Ovary (tissue), 9 donors: ENCODE results near the gene TENM4. TPM values are rescaled to one million over a fixed set of nuclear protein-coding genes. Genes with fewer than 3 reads are reported as not detected.

Source experiments
- DNase-seq, 5 donors: peaks; one replicate each; pipeline ENCODE4 v3.0.0-alpha.2; 2019 to 2020
- H3K27ac ChIP-seq, 2 donors: fragments of 200-600 bp; one replicate each; pipeline versions ENCODE4 v1.5.1 to v1.8.0; 2019 to 2022
- H3K27me3 ChIP-seq: fragments of 200-600 bp; one replicate; pipeline ENCODE4 v1.8.0; 2022
- H3K36me3 ChIP-seq: fragments of 200-600 bp; sonication (generic); one replicate; pipeline ENCODE4 v1.5.1; 2019
- H3K4me1 ChIP-seq: one replicate; pipeline ENCODE4 v1.8.1; 2013; ENCODE audit warnings: mild to moderate bottlenecking, moderate library complexity; ENCODE audit not compliant: insufficient read depth
- H3K4me3 ChIP-seq: fragments of 200-600 bp; sonication (generic); one replicate; pipeline ENCODE4 v1.5.1; 2017
- H3K9me3 ChIP-seq, 2 donors: fragments of 200-600 bp in 1 of 2; sonication (generic) in 1 of 2; one replicate each; pipeline versions ENCODE4 v1.5.1 to v1.8.1; 2013 to 2019; ENCODE audit warnings: mild to moderate bottlenecking in 1 of 2, moderate library complexity in 1 of 2
- CTCF ChIP-seq, 3 donors: fragments of 450-650 bp in 2 of 3; fragments of 200-600 bp in 1 of 3; IDR thresholded peaks; one replicate each; pipeline versions ENCODE4 v1.5.1 to v1.8.0; 2016 to 2022; ENCODE audit warnings: antibody characterized with exemption in 3 of 3, mild to moderate bottlenecking in 1 of 3
- EP300 ChIP-seq: sonication (generic); formaldehyde crosslinking; IDR thresholded peaks from one replicate; pipeline ENCODE4 v1.6.1; 2017; ENCODE audit warnings: antibody characterized with exemption
- POLR2A ChIP-seq: fragments of 450-650 bp; IDR thresholded peaks from one replicate; pipeline ENCODE4 v1.6.1; 2017; ENCODE audit warnings: antibody characterized with exemption, mild to moderate bottlenecking, moderate library complexity
- WGBS, 3 donors: extraction: QIAGEN DNeasy Blood & Tissue Kit in 1 of 3; methylation state at CpG; one replicate each; pipeline versions ENCODE4 v1.1.5 to v1.1.7; 2013 to 2017; 5-methylcytosine and 5-hydroxymethylcytosine counted together
- intact Hi-C, 4 donors: fragments of 100-400 bp; cut with DNase I; formaldehyde crosslinking; loops; one replicate each; pipeline versions ENCODE4 v1.11.0 to v1.15.1; 2022 to 2023
- polyA plus RNA-seq, 2 donors: library from polyadenylated mRNA; stranded (reverse); fragments of 200-250 nt in 1 of 2; fragments of 350-450 nt in 1 of 2; fragmentation: Illumina TruSeq in 1 of 2; extraction: RNeasy Lipid Tissue Mini Kit (QIAGEN cat#74804) in 1 of 2; gene quantifications; one replicate each; pipeline ENCODE4 v1.2.3, GENCODE V29; 2013 to 2014
- total RNA-seq, 7 donors: library from RNA; depleted of rRNA in 2 of 7; stranded (reverse); fragments of >200 nt in 2 of 7; fragmentation: NEBNext Ultra II Directional in 3 of 7; extraction: Animal tissue kit (Norgen Biotek cat#: 25700) in 3 of 7; gene quantifications; one replicate each; pipeline versions ENCODE4 v1.1.0 to v1.2.4, GENCODE V29; 2016 to 2023
- donor health status: DM: no; HTN: no; CAD: no; lungs with moderate emphysema.
- donor health status: DM: no; HTN: no; CAD: no.
- donor health status: Bipolar disorder and iron deficiency.
- donor health status: DM: yes; HTN: yes; CAD: no.
- donor health status: DM: no; HTN: no; CAD: no.
- donor health status: DM: yes; HTN: yes; CAD: no.

TENM4 gene
- total and polyA plus RNA-seq, 9 donors = 11.0 to 206 (median 107) TPM

GRCh38 chr11:78840623-78841022, 600.2 kb downstream of the TENM4 start:
- Histone ChIP-seq H3K27ac (peak overlapping the region in 1 of 2 donors; percentile 60), H3K36me3 (no peaks in the 10 kb centered on the region), H3K27me3 (no peaks in the 10 kb centered on the region), H3K9me3 (no peaks in the 10 kb centered on the region), H3K4me1 (peaks cover 5% of the 10 kb centered on the region), H3K4me3 (no peak overlapping the region)
- TF ChIP-seq POLR2A (no peak), EP300 (peak; percentile 31)
- peak in 2 of 5 donors; percentile 24 to 64 for DNase-seq
- intact Hi-C loops = no loop called here
- 38 to 56% (median 50%) methylated on average over 4 of the region's 4 CpGs for WGBS, 3 donors

- H3K4me1 ChIP-seq = peaks cover 5% of the 10 kb centered on the region
- WGBS, 3 donors = 11 to 15% (median 15%) methylated on average over 3 of the region's 3 CpGs
- DNase-seq = no peak
- no peak for TF ChIP-seq POLR2A
- no peak for TF ChIP-seq EP300
- H3K36me3 ChIP-seq = no peaks in the 10 kb centered on the region
- intact Hi-C loops = no loop called here
- peak overlapping the region in 1 of 2 donors; percentile 60 for H3K27ac ChIP-seq
- no peaks in the 10 kb centered on the region for H3K27me3 ChIP-seq
- H3K9me3 ChIP-seq = no peaks in the 10 kb centered on the region
- H3K4me3 ChIP-seq = no peak overlapping the region
These were observed 600.6 kb downstream of the TENM4 start for GRCh38 chr11:78840200-78840599.

- no peak for DNase-seq
- Histone ChIP-seq H3K4me1 (peaks cover 5% of the 10 kb centered on the region), H3K27ac (no peak overlapping the region), H3K4me3 (no peak overlapping the region), H3K9me3 (no peaks in the 10 kb centered on the region), H3K36me3 (no peaks in the 10 kb centered on the region), H3K27me3 (no peaks in the 10 kb centered on the region)
- 74 to 79% (median 75%) methylated on average over 2 of the region's 2 CpGs for WGBS, 3 donors
- no peak for TF ChIP-seq CTCF (IDR thresholded peaks at IDR 0.05)
- no peak for TF ChIP-seq EP300
- TF ChIP-seq POLR2A = no peak
- intact Hi-C loops = no loop called here
These were observed 602.4 kb downstream of the TENM4 start for GRCh38 chr11:78838417-78838816.

- WGBS, 3 donors = 85 to 96% (median 94%) methylated on average over 5 of the region's 5 CpGs
- intact Hi-C loops = no loop called here
- no peaks in the 10 kb centered on the region for H3K9me3 ChIP-seq
- no peak overlapping the region for H3K4me3 ChIP-seq
- no peak overlapping the region for H3K27ac ChIP-seq
- H3K36me3 ChIP-seq = no peaks in the 10 kb centered on the region
- no peak for TF ChIP-seq POLR2A
- TF ChIP-seq CTCF (IDR thresholded peaks at IDR 0.05) = no peak
- TF ChIP-seq EP300 = no peak
- no peak for DNase-seq
- no peaks in the 10 kb centered on the region for H3K27me3 ChIP-seq
- H3K4me1 ChIP-seq = peaks cover 2% of the 10 kb centered on the region
These were observed 605.2 kb downstream of the TENM4 start for GRCh38 chr11:78835646-78836045.

- no peaks in the 10 kb centered on the region for H3K4me1 ChIP-seq
- H3K4me3 ChIP-seq = no peak overlapping the region
- no peaks in the 10 kb centered on the region for H3K9me3 ChIP-seq
- intact Hi-C loops = no loop called here
- no peaks in the 10 kb centered on the region for H3K27me3 ChIP-seq
- H3K27ac ChIP-seq = no peak overlapping the region
- no peak for TF ChIP-seq POLR2A
- TF ChIP-seq EP300 = no peak
- TF ChIP-seq CTCF (IDR thresholded peaks at IDR 0.05) = no peak
- 79 to 85% (median 84%) methylated on average over 4 of the region's 4 CpGs for WGBS, 3 donors
- DNase-seq = no peak
- H3K36me3 ChIP-seq = no peaks in the 10 kb centered on the region
These were observed 605.9 kb downstream of the TENM4 start for GRCh38 chr11:78834886-78835285.
